Breast epithelium (tissue), 4 donors: ENCODE data around the gene KCNS3. TPM values are rescaled to one million over a fixed set of nuclear protein-coding genes. Genes with fewer than 3 reads are reported as not detected.

Experiments used
- DNase-seq, 2 donors: peaks; one replicate each; pipeline ENCODE4 v3.0.0-alpha.2; 2019; ENCODE audit warnings: low spot score in 2 of 2
- H3K27ac ChIP-seq, 2 donors: fragments of 200-600 bp; sonication (generic) in 1 of 2; one replicate each; pipeline ENCODE4 v1.5.1; 2016 to 2019; ENCODE audit warnings: mild to moderate bottlenecking in 1 of 2
- H3K27me3 ChIP-seq, 2 donors: fragments of 200-600 bp; sonication (generic) in 1 of 2; one replicate each; pipeline versions ENCODE4 v1.5.1 to v1.6.0; 2017 to 2019; ENCODE audit warnings: control low read depth in 1 of 2, mild to moderate bottlenecking in 1 of 2
- H3K36me3 ChIP-seq: fragments of 200-600 bp; one replicate; pipeline ENCODE4 v1.5.1; 2019
- H3K4me1 ChIP-seq, 2 donors: fragments of 200-600 bp; sonication (generic); one replicate each; pipeline ENCODE4 v1.5.1; 2016 to 2019; ENCODE audit warnings: control low read depth in 1 of 2
- H3K4me3 ChIP-seq, 3 donors: fragments of 200-600 bp; sonication (generic); 1 replicate in 2 of 3; 2 replicates in 1 of 3; pipeline ENCODE4 v1.5.1; 2016 to 2019; ENCODE audit warnings: mild to moderate bottlenecking in 3 of 3, moderate library complexity in 2 of 3
- H3K9me3 ChIP-seq, 2 donors: fragments of 200-600 bp; sonication (generic) in 1 of 2; one replicate each; pipeline ENCODE4 v1.5.1; 2016 to 2019; ENCODE audit warnings: control low read depth in 1 of 2
- CTCF ChIP-seq, 3 donors: fragments of 450-650 bp; IDR thresholded peaks; one replicate each; pipeline ENCODE4 v1.5.1; 2016 to 2017; ENCODE audit warnings: antibody characterized with exemption in 3 of 3, mild to moderate bottlenecking in 3 of 3, moderate library complexity in 3 of 3
- POLR2A ChIP-seq: fragments of 450-650 bp; IDR thresholded peaks from one replicate; pipeline ENCODE4 v1.6.1; 2016; ENCODE audit warnings: antibody characterized with exemption, mild to moderate bottlenecking, moderate library complexity
- POLR2AphosphoS5 ChIP-seq, 3 donors: sonication (generic); formaldehyde crosslinking; IDR thresholded peaks; one replicate each; pipeline ENCODE4 v1.6.1; 2017; ENCODE audit warnings: antibody characterized with exemption in 3 of 3
- intact Hi-C: fragments of 100-400 bp; cut with DNase I; formaldehyde crosslinking; loops from one replicate; pipeline ENCODE4 v1.15.1; 2023; ENCODE audit warnings: low total_unique reads
- total RNA-seq, 3 donors: library from RNA; depleted of rRNA; stranded (reverse); fragments of >200 nt; gene quantifications; one replicate each; pipeline ENCODE4 v1.1.0, GENCODE V29; 2016

Gene KCNS3
- total RNA-seq, 3 donors from 2014 or later: 16.0 to 76.4 (median 61.6) TPM

GRCh38 chr2:17916584-17916983 lies 38.1 kb downstream of the KCNS3 start:
- no peak for DNase-seq
- TF ChIP-seq POLR2A (no peak), CTCF (IDR thresholded peaks at IDR 0.05) (no peak), POLR2AphosphoS5 (IDR thresholded peaks at IDR 0.05) (no peak)
- no peaks in the 10 kb centered on the region for H3K27me3 ChIP-seq
- H3K4me1 ChIP-seq: no peaks in the 10 kb centered on the region
- intact Hi-C loops: no loop called here
- H3K36me3 ChIP-seq: no peaks in the 10 kb centered on the region
- no peak overlapping the region for H3K27ac ChIP-seq
- H3K9me3 ChIP-seq: no peaks in the 10 kb centered on the region
- H3K4me3 ChIP-seq: no peak overlapping the region

- Histone ChIP-seq H3K27me3 (no peaks in the 10 kb centered on the region), H3K9me3 (no peaks in the 10 kb centered on the region), H3K4me3 (no peak overlapping the region), H3K36me3 (no peaks in the 10 kb centered on the region), H3K27ac (no peak overlapping the region), H3K4me1 (no peaks in the 10 kb centered on the region)
- no peak for DNase-seq
- intact Hi-C loops: no loop called here
- TF ChIP-seq CTCF (IDR thresholded peaks at IDR 0.05): no peak
- no peak for TF ChIP-seq POLR2AphosphoS5 (IDR thresholded peaks at IDR 0.05)
- TF ChIP-seq POLR2A: no peak
Measured at GRCh38 chr2:17918789-17919188, 40.3 kb downstream of the KCNS3 start.

- H3K4me1 ChIP-seq: no peaks in the 10 kb centered on the region
- intact Hi-C loops: no loop called here
- no peak overlapping the region for H3K27ac ChIP-seq
- H3K9me3 ChIP-seq: no peaks in the 10 kb centered on the region
- TF ChIP-seq POLR2A: no peak
- no peak for TF ChIP-seq POLR2AphosphoS5 (IDR thresholded peaks at IDR 0.05)
- DNase-seq: no peak
- H3K4me3 ChIP-seq: no peak overlapping the region
- no peaks in the 10 kb centered on the region for H3K27me3 ChIP-seq
- H3K36me3 ChIP-seq: no peaks in the 10 kb centered on the region
Measured at GRCh38 chr2:17930773-17931172, 52.3 kb downstream of the KCNS3 start.

- Histone ChIP-seq H3K4me3 (no peak overlapping the region), H3K36me3 (no peaks in the 10 kb centered on the region), H3K27ac (no peak overlapping the region), H3K9me3 (peaks cover 0 to 2% of the 10 kb centered on the region in 2 donors), H3K4me1 (no peaks in the 10 kb centered on the region), H3K27me3 (no peaks in the 10 kb centered on the region)
- DNase-seq: no peak
- intact Hi-C loops: no loop called here
- no peak for TF ChIP-seq POLR2A
- TF ChIP-seq POLR2AphosphoS5 (IDR thresholded peaks at IDR 0.05): no peak
- TF ChIP-seq CTCF (IDR thresholded peaks at IDR 0.05): no peak
Measured at GRCh38 chr2:17933256-17933655, 54.8 kb downstream of the KCNS3 start.

GRCh38 chr2:17934721-17935120 lies 56.3 kb downstream of the KCNS3 start:
- Histone ChIP-seq H3K27me3 (no peaks in the 10 kb centered on the region), H3K9me3 (peaks cover 0 to 5% of the 10 kb centered on the region in 2 donors), H3K4me1 (no peaks in the 10 kb centered on the region), H3K4me3 (no peak overlapping the region), H3K27ac (no peak overlapping the region), H3K36me3 (no peaks in the 10 kb centered on the region)
- intact Hi-C loops: no loop called here
- TF ChIP-seq POLR2A (no peak), POLR2AphosphoS5 (IDR thresholded peaks at IDR 0.05) (no peak), CTCF (IDR thresholded peaks at IDR 0.05) (no peak)
- no peak for DNase-seq
